Right lobe of liver (tissue), 6 donors: ENCODE measurements around the gene CARD16. TPM values are rescaled to one million over a fixed set of nuclear protein-coding genes. Genes with fewer than 3 reads are reported as not detected.

ENCODE experiments used
- ATAC-seq, 4 donors: fragments of 200-7000 bp; cut with Tn5 transposase; one replicate each; pipeline ENCODE4 v1.9.1; 2020; ENCODE audit warnings: mild to moderate bottlenecking in 4 of 4, moderate library complexity in 4 of 4
- DNase-seq, 3 donors: peaks; one replicate each; pipeline ENCODE4 v3.0.0-alpha.2; 2020
- H3K27ac ChIP-seq, 3 donors: fragments of 200-600 bp; one replicate each; pipeline ENCODE4 v1.8.0; 2022
- H3K27me3 ChIP-seq, 2 donors: fragments of 200-600 bp; one replicate each; pipeline ENCODE4 v1.8.0; 2022
- H3K36me3 ChIP-seq, 4 donors: fragments of 200-600 bp; sonication (generic) in 1 of 4; one replicate each; pipeline versions ENCODE4 v1.5.1 to v1.8.0; 2017 to 2022; ENCODE audit warnings: control low read depth in 1 of 4
- H3K4me1 ChIP-seq, 4 donors: fragments of 200-600 bp; sonication (generic) in 1 of 4; one replicate each; pipeline versions ENCODE4 v1.5.1 to v1.8.0; 2017 to 2022; ENCODE audit warnings: control low read depth in 1 of 4
- H3K4me3 ChIP-seq, 3 donors: fragments of 200-600 bp; one replicate each; pipeline ENCODE4 v1.8.0; 2022
- H3K9me3 ChIP-seq, 4 donors: fragments of 200-600 bp; sonication (generic) in 1 of 4; one replicate each; pipeline versions ENCODE4 v1.5.1 to v1.8.0; 2017 to 2022; ENCODE audit warnings: control low read depth in 1 of 4
- CTCF ChIP-seq, 4 donors: fragments of 200-600 bp in 3 of 4; fragments of 450-650 bp in 1 of 4; IDR thresholded peaks; one replicate each; pipeline versions ENCODE4 v1.5.1 to v1.8.0; 2016 to 2022; ENCODE audit warnings: antibody characterized with exemption in 4 of 4, mild to moderate bottlenecking in 2 of 4
- POLR2A ChIP-seq: fragments of 450-650 bp; IDR thresholded peaks from one replicate; pipeline ENCODE4 v1.6.1; 2017; ENCODE audit warnings: antibody characterized with exemption, mild to moderate bottlenecking
- WGBS: methylation state at CpG from one replicate; pipeline ENCODE4 v1.1.6; 2018; ENCODE audit warnings: low coverage, low lambda C conversion rate; ENCODE audit not compliant: insufficient coverage; ENCODE audit errors: missing lambda C conversion rate; 5-methylcytosine and 5-hydroxymethylcytosine counted together
- intact Hi-C, 2 donors: fragments of 100-400 bp; cut with DNase I; formaldehyde crosslinking; loops; one replicate each; pipeline versions ENCODE4 v1.11.2 to v1.14.1; 2022
- total RNA-seq, 6 experiments: library from RNA; depleted of rRNA in 2 of 6; stranded (reverse); fragments of >200 nt in 2 of 6; fragmentation: NEBNext Ultra II Directional in 3 of 6; extraction: Animal tissue kit (Norgen Biotek cat#: 25700) in 3 of 6; gene quantifications; one replicate each; pipeline versions ENCODE4 v1.1.0 to v1.2.4, GENCODE V29; 2016 to 2023
- donor health status: DM: no; HTN: yes; CAD: no.
- donor health status: DM: no; HTN: no; CAD: no.
- donor health status: DM: no; HTN: no; CAD: no.
- donor health status: DM: no; HTN: yes; CAD: no.
- donor health status: DM: no; HTN: yes; CAD: no.

Gene CARD16
- total RNA-seq, 6 experiments from 2014 or later = 1.8 to 12.8 (median 7.1) TPM

GRCh38 chr11:105049481-105049880 is 4.3 kb upstream of the CARD16 start:
- no CpG with 5 or more reads among the region's 1 CpG for WGBS
- Histone ChIP-seq H3K9me3 (no peaks in the 10 kb centered on the region), H3K27ac (no peak overlapping the region), H3K27me3 (no peaks in the 10 kb centered on the region), H3K4me1 (no peaks in the 10 kb centered on the region), H3K4me3 (no peak overlapping the region), H3K36me3 (no peaks in the 10 kb centered on the region)
- intact Hi-C loops = no loop called here
- no peak for DNase-seq
- TF ChIP-seq POLR2A (no peak), CTCF (IDR thresholded peaks at IDR 0.05) (no peak)
- ATAC-seq = no peak

- WGBS = 39% methylated on average over 8 of the region's 8 CpGs
- Histone ChIP-seq H3K27me3 (no peaks in the 10 kb centered on the region), H3K4me3 (no peak overlapping the region), H3K4me1 (no peaks in the 10 kb centered on the region), H3K9me3 (no peaks in the 10 kb centered on the region), H3K36me3 (no peaks in the 10 kb centered on the region), H3K27ac (peak overlapping the region in 1 of 3 donors; percentile 0)
- TF ChIP-seq CTCF (IDR thresholded peaks at IDR 0.05) (no peak), POLR2A (no peak)
- intact Hi-C loops = no loop called here
- ATAC-seq = peak; percentile 52 to 77 (median 67)
- DNase-seq = no peak
Observed at GRCh38 chr11:105046898-105047579, 1.9 kb upstream of the CARD16 start.

GRCh38 chr11:105045676-105046296 is 651 bp upstream of the CARD16 start:
- ATAC-seq (no peak), DNase-seq (peak in 1 of 3 donors; percentile 43)
- WGBS = 76% methylated on average over 5 of the region's 5 CpGs
- Histone ChIP-seq H3K27me3 (no peaks in the 10 kb centered on the region), H3K4me3 (no peak overlapping the region), H3K4me1 (no peaks in the 10 kb centered on the region), H3K36me3 (no peaks in the 10 kb centered on the region), H3K27ac (peak overlapping the region in 2 of 3 donors; percentile 60 to 76), H3K9me3 (no peaks in the 10 kb centered on the region)
- TF ChIP-seq CTCF (IDR thresholded peaks at IDR 0.05) (no peak), POLR2A (no peak)
- intact Hi-C loops = no loop called here

- intact Hi-C loops = no loop called here
- no peak overlapping the region for H3K27ac ChIP-seq
- DNase-seq (no peak), ATAC-seq (no peak)
- H3K36me3 ChIP-seq = no peaks in the 10 kb centered on the region
- no peaks in the 10 kb centered on the region for H3K27me3 ChIP-seq
- H3K4me1 ChIP-seq = no peaks in the 10 kb centered on the region
- H3K4me3 ChIP-seq = no peak overlapping the region
- TF ChIP-seq CTCF (IDR thresholded peaks at IDR 0.05) = no peak
- TF ChIP-seq POLR2A = no peak
- WGBS = 66% methylated on average over 3 of the region's 3 CpGs
- no peaks in the 10 kb centered on the region for H3K9me3 ChIP-seq
Observed at GRCh38 chr11:105042178-105042577, 3.0 kb downstream of the CARD16 start.
